Parathyroid adenoma (tissue), 2 donors: Measurements from ENCODE around the gene ARHGEF11.

Source experiments
- H2AFZ ChIP-seq: fragments of 300-600 bp; sonication (generic); one replicate; pipeline ENCODE4 v1.7.0; 2017; ENCODE audit warnings: antibody characterized with exemption, mild to moderate bottlenecking
- H3K27ac ChIP-seq: fragments of 300-600 bp; sonication (generic); one replicate; pipeline ENCODE4 v1.7.0; 2017
- H3K27me3 ChIP-seq: fragments of 300-600 bp; sonication (generic); one replicate; pipeline ENCODE4 v1.7.0; 2017; ENCODE audit warnings: low read length; ENCODE audit not compliant: control insufficient read depth, insufficient read depth
- H3K36me3 ChIP-seq: fragments of 300-600 bp; sonication (generic); one replicate; pipeline ENCODE4 v1.7.0; 2017; ENCODE audit warnings: low read length; ENCODE audit not compliant: control insufficient read depth, insufficient read depth
- H3K4me1 ChIP-seq: fragments of 300-600 bp; sonication (generic); one replicate; pipeline ENCODE4 v1.7.0; 2017; ENCODE audit warnings: control low read depth
- H3K4me2 ChIP-seq: fragments of 300-600 bp; sonication (generic); one replicate; pipeline ENCODE4 v1.7.0; 2017; ENCODE audit warnings: low read length
- H3K4me3 ChIP-seq: fragments of 300-600 bp; sonication (generic); one replicate; pipeline ENCODE4 v1.7.0; 2017; ENCODE audit warnings: low read depth, low read length
- H3K79me2 ChIP-seq: fragments of 300-600 bp; sonication (generic); one replicate; pipeline ENCODE4 v1.7.0; 2017; ENCODE audit warnings: control low read depth
- H3K9ac ChIP-seq: fragments of 300-600 bp; sonication (generic); one replicate; pipeline ENCODE4 v1.7.0; 2017; ENCODE audit warnings: mild to moderate bottlenecking
- H3K9me3 ChIP-seq: fragments of 300-600 bp; sonication (generic); one replicate; pipeline ENCODE4 v1.7.0; 2017; ENCODE audit warnings: low read length; ENCODE audit not compliant: control insufficient read depth
- CTCF ChIP-seq: fragments of 300-600 bp; sonication (generic); IDR thresholded peaks from one replicate; pipeline ENCODE4 v1.7.0; 2017; ENCODE audit warnings: antibody characterized with exemption, mild to moderate bottlenecking
- donor health status: primary hyperparathyroidism.

ARHGEF11 gene

GRCh38 chr1:156908541-156908940, 137.0 kb downstream of the ARHGEF11 start:
- TF ChIP-seq CTCF, result no peak
- Histone ChIP-seq H3K36me3 (no peaks in the 10 kb centered on the region), H3K9ac (no peak overlapping the region), H3K4me3 (no peak overlapping the region), H3K9me3 (no peaks in the 10 kb centered on the region), H3K4me2 (no peak overlapping the region), H2AFZ (no peak overlapping the region), H3K27me3 (no peaks in the 10 kb centered on the region), H3K27ac (no peak overlapping the region), H3K79me2 (no peaks in the 10 kb centered on the region), H3K4me1 (no peaks in the 10 kb centered on the region)

GRCh38 chr1:156906206-156906906, 139.2 kb downstream of the ARHGEF11 start:
- TF ChIP-seq CTCF, result no peak
- Histone ChIP-seq H2AFZ (no peak overlapping the region), H3K27me3 (no peaks in the 10 kb centered on the region), H3K36me3 (no peaks in the 10 kb centered on the region), H3K9me3 (no peaks in the 10 kb centered on the region), H3K9ac (no peak overlapping the region), H3K4me3 (no peak overlapping the region), H3K27ac (no peak overlapping the region), H3K4me2 (no peak overlapping the region), H3K79me2 (no peaks in the 10 kb centered on the region), H3K4me1 (no peaks in the 10 kb centered on the region)

- no peaks in the 10 kb centered on the region for H3K36me3 ChIP-seq
- H3K4me2 ChIP-seq, result no peak overlapping the region
- no peak for TF ChIP-seq CTCF
- no peak overlapping the region for H3K9ac ChIP-seq
- no peaks in the 10 kb centered on the region for H3K9me3 ChIP-seq
- no peaks in the 10 kb centered on the region for H3K27me3 ChIP-seq
- H3K79me2 ChIP-seq, result no peaks in the 10 kb centered on the region
- H3K27ac ChIP-seq, result no peak overlapping the region
- H2AFZ ChIP-seq, result no peak overlapping the region
- H3K4me3 ChIP-seq, result no peak overlapping the region
- no peaks in the 10 kb centered on the region for H3K4me1 ChIP-seq
Measured at GRCh38 chr1:156905651-156906050, 139.9 kb downstream of the ARHGEF11 start.

GRCh38 chr1:156905176-156905575, 140.4 kb downstream of the ARHGEF11 start:
- Histone ChIP-seq H3K4me2 (no peak overlapping the region), H3K27me3 (no peaks in the 10 kb centered on the region), H3K4me3 (no peak overlapping the region), H3K9me3 (no peaks in the 10 kb centered on the region), H3K4me1 (peaks cover 2% of the 10 kb centered on the region), H3K9ac (no peak overlapping the region), H3K79me2 (no peaks in the 10 kb centered on the region), H3K36me3 (no peaks in the 10 kb centered on the region), H3K27ac (no peak overlapping the region), H2AFZ (no peak overlapping the region)
- TF ChIP-seq CTCF, result no peak
